ENCODE data around the gene LTBR.
A peak's percentile ranks its signal among the peaks of the same experiment; 100 is the strongest.

The LTBR gene

DNA sequence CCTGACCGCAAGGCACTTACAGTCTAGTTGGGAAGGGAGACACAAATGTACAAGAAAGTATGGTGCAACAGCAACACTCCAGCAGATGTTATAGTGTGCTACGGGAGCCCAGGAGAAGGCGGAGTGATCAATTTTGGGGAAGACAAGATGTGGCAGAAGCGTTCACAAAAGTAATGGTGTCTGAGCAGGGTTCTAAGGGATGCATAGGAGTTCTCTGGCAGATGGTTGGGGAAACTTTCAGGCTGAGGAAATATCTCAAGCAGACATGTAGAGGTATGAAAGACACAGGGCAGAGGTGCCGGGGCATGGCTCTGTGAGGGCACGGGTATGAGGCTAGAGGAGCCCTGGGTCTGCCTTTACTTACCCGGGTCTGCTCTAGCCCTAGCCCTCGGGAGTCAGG is 37.0 kb upstream of the LTBR start:
- no peak for DNase-seq (ENCODE audit: low read depth)

DNA sequence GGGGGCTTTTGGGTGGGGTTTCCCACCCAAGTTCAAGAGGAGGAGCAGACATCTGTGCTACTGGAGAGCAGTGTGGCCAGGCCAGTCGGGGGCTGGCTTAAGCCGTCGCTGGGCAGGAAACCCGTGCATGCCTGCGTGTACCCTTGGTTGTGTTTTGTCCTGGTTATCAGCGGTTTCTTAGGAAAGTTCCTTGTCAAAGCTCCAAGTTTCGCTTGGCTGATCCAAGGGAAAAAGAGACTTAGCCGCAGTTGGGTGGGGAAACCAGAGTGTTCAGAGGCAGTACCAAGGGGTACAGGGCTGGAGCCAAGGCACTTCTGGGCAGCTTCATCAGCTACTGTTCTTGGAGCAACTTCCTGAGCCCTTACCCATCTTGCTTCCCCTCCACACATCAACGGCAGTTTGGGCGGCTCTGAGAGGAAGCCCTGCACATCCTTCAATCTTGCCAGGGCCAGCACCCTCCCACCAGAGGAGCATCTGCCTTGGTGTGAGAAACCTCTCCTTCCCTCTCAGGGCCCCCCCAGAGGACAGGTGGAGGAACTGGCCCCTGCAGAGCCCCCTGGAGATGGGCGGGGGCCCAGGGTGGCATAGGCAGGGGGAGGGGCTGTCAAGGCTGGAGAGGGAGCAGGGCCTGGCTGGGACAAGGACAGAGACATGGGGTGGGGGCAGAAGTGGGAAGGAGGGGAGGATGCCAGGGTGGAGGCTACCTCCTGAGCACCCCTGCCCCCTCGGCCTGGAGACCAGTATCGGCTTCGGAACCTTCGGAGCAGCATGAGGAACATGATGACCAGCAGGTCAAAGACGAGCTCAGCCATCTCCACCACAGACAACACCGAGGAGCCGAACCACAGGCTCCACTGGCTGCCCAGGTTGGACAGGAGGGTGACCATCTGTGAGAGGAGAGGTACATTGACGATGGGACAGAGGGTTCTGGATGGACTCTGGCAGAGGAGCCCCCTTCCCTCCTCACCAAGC is 36.3 kb upstream of the LTBR start:
- peak; percentile 81 for DNase-seq (ENCODE audit: low read depth)

DNA sequence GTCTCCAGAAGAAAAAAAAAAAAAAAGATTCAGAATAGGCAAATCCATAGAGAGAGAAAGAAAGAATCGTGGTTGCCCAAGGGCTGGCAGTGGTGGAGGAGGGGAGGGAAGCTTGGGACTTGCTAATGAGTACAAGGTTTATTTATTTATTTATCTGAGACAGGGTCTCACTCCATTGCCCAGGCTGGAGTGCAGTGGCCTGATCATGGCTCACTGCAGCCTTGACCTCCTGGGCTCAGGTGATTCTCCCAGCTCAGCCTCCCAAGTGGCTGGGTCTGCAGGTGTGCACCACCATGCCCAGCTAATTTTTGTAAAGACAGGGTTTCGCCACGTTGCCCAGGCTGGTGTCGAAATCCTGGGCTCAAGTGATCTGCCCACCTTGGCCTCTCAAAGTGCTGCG is 32.3 kb upstream of the LTBR start:
- no peak for DNase-seq (ENCODE audit: low read depth)

DNA sequence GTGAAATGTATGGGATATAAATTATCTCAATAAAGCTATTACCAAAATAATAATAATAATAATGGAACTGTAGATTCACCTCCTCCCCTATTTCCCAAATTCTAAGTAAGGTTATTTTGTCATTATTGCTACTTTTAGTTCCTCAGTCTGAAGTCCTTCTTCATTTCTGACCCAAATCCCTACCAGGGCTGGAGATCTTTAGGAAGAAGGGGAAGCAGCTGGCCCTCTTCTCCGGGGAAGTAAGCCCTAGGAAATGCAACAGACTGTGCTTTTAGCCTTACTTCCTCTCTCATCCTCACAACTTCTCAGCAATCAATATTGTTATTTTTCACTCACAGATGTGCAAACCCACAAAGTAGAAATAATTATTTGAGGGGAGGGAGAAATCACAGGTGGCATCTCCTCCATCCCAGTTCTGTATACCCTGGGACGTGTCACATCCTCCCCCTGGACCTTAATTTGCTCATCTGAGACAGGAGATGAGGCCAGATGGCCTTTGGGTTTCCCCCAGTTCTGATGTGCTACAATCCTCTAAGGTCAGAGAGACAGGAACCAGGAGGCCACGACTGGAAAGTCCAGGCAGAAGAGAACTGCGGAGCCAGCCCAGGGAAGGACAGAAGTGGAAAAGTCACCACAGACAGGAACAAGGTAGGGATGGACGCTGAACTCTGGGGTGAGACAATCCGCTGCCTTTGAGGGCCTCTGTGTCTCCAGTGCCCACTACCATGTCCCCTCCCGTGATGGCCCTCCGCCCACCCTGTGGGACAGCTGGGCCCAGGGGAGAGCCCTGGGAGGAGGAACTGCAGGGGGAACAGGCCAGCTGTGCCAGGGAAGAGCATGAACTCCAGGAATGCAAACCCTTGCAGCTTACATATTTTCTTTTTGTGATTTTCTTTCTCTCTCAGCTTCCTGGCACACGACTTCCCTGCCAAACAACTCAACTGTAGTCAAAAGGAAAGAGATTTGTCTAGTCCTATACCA is 31.5 kb upstream of the LTBR start:
- DNase-seq (ENCODE audit: low read depth): no peak

DNA sequence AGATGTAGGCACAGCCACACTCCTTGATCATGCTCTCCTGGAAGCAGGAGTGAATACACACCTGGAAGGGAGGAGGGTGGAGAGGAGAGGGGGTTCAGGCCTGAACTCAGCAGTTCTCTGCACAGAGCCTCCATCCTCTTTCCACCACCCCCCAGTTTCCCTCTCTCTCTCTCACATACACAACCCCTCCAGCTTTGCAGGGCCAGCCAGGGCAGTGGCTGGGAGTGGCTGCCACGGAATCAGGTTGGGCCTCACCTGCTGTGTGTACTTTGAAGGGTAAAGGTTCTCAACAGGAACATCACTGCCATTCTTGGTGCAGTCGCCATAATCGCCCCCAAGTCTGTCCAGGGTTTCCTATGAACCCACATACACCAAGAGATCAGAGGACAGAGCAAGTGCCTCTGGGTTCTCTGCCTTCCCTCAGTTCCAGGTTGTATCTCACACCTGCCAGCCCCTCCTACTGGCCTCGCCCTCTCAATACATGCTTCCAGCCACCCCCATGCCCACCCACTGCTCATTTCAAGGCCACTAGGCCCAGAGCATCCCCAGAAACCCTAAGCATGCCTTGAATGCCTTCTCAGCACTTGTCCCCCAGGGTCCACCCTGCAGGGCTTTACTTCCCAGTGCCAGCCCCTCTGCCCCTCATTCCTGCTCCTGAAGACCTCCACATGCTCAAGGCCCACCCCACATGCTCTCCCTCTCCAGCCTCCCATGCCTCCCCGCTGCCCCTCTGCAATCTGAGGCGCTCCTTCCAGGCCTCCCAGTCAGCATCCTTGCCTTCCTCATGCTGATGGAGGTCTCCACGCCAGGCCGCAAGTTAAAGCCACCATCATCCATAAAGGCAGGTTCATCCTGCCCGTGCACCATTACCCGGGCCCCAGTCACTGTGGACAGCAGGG is 29.2 kb upstream of the LTBR start:
- no peak for DNase-seq (ENCODE audit: low read depth)

DNA sequence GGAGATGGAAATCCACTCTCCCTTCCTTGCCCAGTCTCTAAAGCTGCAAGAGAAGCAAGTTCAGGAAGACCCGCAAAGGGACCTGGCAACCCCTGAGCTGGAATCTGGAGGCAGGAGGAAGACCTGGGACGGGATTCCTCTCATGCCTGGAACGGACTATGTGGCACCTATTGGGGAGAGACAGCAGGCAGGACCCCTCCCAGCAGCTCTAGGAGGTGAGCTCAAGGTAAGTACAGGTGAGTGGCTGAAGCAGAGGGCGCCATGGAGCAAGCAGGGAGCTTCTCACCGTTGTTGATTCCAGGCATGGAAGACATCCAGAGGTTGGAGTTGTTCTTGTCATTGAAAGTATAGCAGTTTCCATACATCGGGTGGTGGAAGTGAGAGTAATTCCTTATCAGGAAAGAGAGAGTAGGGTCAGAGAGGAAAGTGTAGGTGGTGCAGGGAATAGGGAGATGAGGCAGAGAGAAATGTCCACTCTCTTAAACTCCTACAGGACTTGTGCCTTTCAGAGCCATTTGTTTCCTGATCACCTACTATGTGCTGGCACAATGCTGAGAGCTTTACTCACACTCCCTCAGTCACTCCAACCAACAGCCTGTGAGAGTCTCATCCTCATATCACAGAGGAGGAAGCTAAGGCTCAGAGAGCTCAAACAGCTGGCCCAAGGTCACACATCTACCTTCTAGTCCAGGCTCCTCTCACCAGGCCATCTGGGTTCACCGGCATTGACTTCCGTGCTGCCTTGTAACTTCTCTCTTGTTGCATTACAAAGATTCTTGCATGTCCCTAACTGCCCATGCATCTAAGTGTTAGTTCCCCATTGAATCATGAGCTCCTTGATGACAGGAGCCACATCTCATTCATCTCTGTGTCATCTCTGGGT is 28.2 kb upstream of the LTBR start:
- no peak for DNase-seq (ENCODE audit: low read depth)

DNA sequence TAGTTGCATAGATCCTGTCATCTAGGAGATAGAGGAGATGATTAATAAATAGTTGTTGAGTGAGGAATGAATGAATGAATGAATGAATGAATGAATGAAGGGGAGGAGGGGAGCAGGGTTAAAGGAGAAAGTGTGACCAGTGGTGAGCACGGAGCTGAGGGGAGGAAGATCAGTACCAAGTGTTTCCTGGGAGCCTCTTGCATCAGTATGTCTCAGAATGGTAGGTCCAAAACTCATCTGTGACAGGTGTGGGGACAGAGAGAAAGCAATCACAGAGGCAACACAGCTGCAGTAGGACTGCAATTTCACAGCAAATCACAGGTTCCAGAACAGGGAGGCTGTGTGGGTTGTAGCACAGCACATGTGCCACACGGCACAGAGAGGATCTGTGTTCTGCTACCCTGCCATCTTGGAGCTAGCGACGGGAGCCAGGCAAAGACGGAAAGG is 27.6 kb upstream of the LTBR start:
- no peak for DNase-seq (ENCODE audit: low read depth)

DNA sequence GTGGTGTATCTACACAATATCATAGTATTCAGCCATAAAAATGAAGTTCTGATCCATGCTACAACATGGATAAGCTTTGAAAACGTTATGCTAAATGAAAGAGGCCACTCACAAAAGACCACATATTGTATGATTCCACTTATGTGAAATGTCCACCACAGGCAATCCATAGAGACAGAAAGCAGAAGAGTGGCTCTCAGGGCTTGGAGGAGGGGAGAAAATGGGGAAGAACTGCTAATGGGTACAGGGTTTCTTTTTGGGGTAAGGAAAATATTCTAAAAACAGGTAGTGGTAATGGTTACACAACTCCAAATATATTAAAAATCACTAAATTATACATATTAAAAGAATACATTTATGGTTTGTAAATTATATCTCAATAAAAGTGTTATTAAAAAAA is 25.1 kb upstream of the LTBR start:
- no peak for DNase-seq (ENCODE audit: low read depth)

DNA sequence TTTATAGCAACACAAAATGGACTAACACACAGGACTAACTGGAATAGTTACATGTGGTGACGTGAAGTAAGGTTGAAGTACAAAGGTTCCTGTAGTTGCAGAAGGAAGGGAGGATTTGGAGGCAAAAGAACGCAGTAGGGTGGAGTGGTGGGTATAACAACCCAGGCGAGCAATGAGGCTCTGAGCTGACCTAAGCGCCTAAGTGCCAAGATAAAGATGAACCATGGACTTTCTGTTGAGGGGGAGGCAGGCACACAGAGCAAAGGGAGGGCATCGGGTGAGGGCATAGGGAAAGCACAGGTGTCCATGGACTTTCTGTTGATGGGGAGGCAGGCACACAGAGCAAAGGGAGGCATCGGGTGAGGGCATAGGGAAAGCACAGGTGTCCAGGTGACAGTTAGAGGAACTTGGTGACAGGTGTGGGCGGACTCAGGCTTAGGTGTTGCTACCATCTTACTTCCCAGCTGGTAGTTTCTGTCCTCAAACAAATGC is 23.8 kb upstream of the LTBR start:
- no peak for DNase-seq (ENCODE audit: low read depth)

DNA sequence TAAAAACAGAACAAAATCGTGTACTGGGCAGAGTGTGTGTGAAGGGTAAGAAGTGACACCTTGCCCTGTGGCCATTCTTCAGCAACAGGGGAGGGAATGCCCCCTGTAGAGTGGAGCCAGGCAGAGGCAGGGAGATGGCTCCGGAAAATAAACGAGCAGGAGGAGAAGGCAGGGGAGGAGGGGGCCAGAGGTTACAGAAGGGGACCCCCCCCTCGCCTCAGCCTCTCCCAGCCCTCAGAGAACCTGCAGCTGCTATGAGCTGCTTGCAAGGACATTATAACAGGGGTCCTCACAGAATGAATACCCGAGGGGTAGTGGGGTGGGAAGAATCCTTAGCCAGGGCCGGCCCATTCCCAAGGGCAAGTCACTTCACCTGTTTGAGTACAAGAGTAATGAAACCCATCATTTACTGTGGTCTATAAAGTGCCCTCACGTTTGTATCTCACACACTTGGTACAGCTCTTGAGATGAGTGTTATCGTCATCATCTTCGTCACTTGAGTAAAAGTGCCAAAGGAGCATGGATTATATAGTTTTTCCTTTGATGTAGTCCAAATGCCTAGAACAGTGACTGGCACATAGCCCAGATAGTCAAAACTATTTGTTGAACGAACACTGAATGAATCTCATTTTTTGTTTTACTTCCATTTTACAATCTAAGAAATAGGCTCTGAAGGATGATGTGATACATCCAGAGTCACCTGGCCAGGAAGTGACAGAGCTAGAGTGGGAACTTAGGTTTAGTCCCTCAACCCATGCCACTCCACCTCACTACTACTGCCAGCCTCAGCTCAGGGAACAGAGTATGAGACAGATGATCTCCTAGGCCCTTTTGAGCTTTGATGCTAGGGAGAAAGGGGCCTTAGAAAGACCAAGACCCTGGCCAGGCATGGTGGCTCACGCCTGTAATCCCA is 23.1 kb upstream of the LTBR start:
- no peak for DNase-seq (ENCODE audit: low read depth)

DNA sequence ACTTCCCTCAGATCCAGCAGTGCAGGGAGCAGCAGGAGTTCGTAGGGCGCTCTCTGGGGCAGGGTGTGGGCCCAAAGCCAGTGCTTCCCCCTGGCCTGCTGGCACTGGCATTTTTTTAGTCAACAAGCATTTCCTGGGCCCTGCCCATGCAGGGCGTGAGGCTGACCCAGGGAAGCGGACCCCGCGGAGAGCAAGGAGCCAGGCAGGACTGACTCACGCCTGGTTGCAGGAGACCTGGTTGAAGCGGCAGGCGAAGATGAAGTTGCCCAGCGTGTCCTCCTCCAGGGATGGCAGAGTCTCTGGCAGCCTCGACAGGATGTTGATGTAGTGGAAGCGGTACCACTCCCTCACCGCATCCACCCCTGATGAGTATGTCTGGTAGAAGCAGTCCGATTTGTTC is 22.1 kb upstream of the LTBR start:
- DNase-seq (ENCODE audit: low read depth): no peak

DNA sequence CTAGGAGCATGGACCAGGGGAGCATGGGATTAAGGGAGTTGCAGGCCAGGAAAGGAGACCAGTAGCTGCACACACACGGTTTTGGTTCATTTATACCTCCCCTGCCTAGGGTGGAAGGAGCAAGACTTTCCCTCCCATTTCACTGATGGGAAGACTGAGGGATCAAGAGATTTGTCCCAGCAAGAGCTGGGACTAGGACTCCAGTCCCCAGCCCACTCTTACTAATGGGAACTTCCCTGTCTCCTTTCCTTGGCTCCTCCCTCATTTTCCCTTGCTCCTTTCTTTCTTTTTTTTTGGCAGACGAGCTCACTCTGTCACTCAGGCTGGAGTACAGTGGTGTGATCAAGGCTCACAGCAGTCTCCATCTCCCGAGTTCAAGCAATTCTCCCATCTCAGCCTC is 21.6 kb upstream of the LTBR start:
- no peak for DNase-seq (ENCODE audit: low read depth)

DNA sequence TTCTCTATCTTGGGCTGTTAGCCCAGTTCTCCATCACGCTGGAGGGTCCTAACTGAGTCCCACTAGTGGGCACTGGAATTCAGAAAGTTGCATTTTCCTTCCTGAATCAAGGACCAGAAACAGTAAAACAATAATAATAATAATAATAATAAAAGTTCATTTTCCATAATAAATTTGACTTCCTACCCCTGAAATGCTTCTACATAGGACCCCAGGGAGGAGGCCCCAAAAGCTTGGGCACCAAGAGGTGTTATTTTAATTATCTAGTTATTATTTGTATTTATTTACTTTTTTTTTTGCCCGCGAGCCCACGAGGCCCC is 21.0 kb upstream of the LTBR start:
- DNase-seq (ENCODE audit: low read depth): no peak

DNA sequence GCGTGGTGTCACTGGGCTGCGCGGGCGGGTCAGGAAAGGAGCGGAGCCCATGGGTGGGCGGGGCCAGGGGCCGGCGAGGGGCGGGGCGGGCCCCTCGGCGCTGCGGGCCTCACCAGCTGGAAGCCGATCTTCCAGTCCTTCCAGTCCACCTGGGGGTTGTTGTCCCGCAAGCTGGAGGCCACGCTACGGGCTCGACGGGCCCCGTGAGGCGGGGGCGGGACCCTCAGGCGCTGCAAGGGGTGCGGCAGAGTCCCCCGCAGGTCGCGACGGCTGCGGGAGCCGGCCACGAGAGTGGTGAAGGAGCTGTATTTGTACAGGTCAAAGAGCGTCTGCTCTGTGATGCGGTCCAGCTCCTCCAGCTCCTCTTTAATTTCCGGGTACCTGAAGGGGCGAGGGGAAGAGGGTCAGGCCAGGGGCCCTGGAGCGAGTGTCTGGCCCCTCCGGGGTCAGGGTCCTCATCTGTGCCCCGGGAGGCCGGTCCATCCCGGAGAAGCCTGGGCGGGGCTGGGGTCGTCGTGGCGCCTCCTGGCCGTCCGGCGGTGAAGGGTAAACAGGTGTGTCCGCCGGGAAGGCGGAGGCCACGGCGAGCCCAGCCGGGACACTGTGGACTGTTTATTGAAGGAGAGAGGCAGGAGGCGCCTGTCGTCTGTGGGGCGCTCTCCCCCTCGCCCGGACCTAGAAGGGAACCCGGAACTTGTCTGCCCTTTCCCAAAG is 20.5 kb upstream of the LTBR start:
- no peak for DNase-seq (ENCODE audit: low read depth)

DNA sequence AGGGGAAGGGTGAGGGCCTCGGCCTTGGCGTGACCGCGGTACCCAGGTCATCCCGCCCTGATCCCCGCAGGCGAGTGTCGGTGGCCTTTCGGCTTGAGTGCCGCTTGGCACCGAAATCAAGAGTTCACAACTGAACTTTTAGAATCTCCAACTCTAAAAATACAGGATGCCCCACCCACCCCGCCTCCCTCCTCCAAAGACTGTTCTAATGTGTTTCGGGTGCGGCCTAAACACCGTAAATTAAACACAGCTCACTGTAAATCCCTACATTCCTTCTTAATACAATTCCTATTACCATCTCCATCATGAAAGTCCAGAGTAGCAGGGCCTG is 20.0 kb upstream of the LTBR start:
- DNase-seq (ENCODE audit: low read depth): no peak

DNA sequence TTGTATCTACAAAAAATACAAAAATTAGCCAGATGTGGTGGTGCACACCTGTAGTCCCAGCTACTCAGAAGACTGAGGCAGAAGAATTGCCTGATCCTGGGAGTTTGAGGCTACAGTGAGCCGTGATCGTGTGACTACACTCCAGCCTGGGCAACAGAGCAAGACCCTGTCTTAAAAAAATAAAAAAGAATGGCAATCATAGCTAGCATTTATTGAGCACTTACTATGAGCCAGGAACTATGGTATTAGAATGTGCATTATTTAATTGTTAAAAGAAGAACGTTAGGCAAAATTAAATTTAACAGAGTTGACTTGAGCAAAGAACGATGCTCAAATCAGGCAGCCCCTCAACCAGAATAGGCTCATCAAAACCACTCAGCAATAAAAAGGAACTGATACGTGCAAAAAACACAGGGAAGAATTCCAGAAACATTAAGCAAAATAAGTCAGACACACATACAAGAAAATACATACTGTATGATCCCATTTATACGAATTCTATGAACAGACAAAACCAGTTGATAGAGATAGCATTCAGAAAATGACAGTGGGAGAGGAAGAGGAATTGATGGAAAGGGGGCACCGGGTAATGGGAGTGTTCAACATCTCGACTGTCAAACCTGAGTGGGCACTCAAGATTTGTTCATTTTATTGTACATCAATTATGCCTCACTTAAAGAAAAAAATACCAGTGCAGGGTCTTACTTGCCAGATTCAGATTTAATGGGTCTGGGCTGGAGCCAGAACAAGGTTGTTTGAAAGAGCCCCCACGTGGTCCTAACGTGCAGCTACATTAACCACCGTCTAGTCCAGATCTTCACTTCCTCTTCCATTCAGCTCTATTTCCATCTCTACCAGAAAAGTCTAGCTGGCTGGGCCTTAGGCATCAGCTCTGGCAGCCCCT is 16.6 kb upstream of the LTBR start:
- DNase-seq (ENCODE audit: low read depth): no peak

DNA sequence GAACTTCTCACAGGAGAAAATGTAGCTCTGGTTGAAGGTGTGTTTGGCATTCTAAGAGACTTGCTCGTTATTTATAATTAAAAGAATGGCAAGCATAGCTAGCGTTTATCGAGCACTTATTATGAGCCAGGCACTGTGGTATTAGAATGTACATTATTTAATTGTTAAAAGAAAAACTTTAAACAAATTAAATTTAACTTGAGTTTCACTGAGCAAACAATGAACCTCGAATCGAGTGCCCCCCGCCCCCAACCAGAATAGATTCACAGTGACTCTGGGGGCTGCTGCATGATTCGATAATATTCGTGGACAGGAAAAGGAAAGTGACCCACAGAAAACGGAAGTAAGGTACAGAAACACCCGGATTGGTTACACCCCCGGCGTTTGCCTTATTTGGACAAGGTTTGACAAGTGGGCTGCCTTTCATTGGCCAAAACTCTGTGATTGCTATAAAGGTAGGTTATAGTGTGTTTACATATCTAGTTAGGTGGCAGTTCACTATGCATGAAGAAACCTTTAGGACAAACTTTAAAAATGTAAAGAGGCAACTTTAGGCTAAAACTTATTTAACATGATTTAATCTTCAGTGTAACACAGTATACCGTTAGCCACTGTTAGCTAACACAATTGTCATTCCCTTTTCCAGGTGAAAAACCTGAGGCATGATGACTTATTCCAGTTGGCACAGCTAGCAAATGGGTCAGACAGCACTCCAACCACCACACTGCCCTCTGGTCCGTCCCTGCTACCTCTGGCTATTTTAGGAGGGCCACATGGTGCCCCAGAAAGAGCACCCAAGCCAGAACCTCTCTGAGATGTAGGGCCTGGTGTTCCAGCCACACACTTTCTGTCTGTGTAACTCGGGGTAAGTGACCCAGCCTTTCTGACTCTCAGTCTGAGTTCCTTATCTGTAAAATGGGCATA is 15.7 kb upstream of the LTBR start:
- DNase-seq (ENCODE audit: low read depth): no peak
